HAP-1 (cell line): ENCODE data around the gene MSANTD1.

ENCODE experiments used
- DNase-seq, 2 experiments: peaks; one replicate each; pipeline ENCODE4 v3.0.0-alpha.2; 2016 to 2020; ENCODE audit warnings: low spot score in 2 of 2
- H3K27me3 ChIP-seq: fragments of 250-450 bp; sonication (Bioruptor Pico); 2 replicates; pipeline ENCODE4 v1.5.1; 2020; ENCODE audit warnings: low read depth, mild to moderate bottlenecking, moderate library complexity
- H3K36me3 ChIP-seq: fragments of 250-450 bp; sonication (Bioruptor Pico); replicated peaks from 2 replicates; pipeline ENCODE4 v1.5.1; 2020; ENCODE audit warnings: mild to moderate bottlenecking
- H3K4me1 ChIP-seq: fragments of 250-450 bp; sonication (Bioruptor Pico); 2 replicates; pipeline ENCODE4 v1.5.1; 2020; ENCODE audit warnings: mild to moderate bottlenecking
- H3K4me3 ChIP-seq: fragments of 250-450 bp; sonication (Bioruptor Pico); 2 replicates; pipeline ENCODE4 v1.5.1; 2020; ENCODE audit warnings: mild to moderate bottlenecking, moderate library complexity
- H3K9me3 ChIP-seq: fragments of 250-450 bp; sonication (Bioruptor Pico); 2 replicates; pipeline ENCODE4 v1.5.1; 2020; ENCODE audit warnings: mild to moderate bottlenecking, moderate library complexity
- in situ Hi-C: fragments of 300-500 bp; cut with MboI; formaldehyde crosslinking; loops from 3 replicates; pipeline ENCODE4 v1.14.3; 2020; ENCODE audit warnings: low sequenced_read_pairs, inconsistent platforms, mixed read lengths

The MSANTD1 gene

GRCh38 chr4:3248811-3249661, at the start of gene MSANTD1:
Gene MSANTD1 (plus strand): TSS chr4:3249159. CDS start chr4:3249223, 64 bp downstream.
- in situ Hi-C loops = no loop called here
- DNase-seq = peak in 1 of 2 experiments; percentile 4
- Histone ChIP-seq H3K27me3 (no peaks in the 10 kb centered on the region), H3K4me3 (no peak within 1 kb of the TSS), H3K36me3 (no peaks in the 10 kb centered on the region), H3K9me3 (no peaks in the 10 kb centered on the region), H3K4me1 (no peaks in the 10 kb centered on the region)

GRCh38 chr4:3199653-3200422, 49.1 kb upstream of the MSANTD1 start:
- Histone ChIP-seq H3K4me3 (no peak overlapping the region), H3K4me1 (no peaks in the 10 kb centered on the region), H3K27me3 (no peaks in the 10 kb centered on the region), H3K9me3 (no peaks in the 10 kb centered on the region), H3K36me3 (peaks cover 25% of the 10 kb centered on the region)
- no peak for DNase-seq
- in situ Hi-C loops = no loop called here

DNA sequence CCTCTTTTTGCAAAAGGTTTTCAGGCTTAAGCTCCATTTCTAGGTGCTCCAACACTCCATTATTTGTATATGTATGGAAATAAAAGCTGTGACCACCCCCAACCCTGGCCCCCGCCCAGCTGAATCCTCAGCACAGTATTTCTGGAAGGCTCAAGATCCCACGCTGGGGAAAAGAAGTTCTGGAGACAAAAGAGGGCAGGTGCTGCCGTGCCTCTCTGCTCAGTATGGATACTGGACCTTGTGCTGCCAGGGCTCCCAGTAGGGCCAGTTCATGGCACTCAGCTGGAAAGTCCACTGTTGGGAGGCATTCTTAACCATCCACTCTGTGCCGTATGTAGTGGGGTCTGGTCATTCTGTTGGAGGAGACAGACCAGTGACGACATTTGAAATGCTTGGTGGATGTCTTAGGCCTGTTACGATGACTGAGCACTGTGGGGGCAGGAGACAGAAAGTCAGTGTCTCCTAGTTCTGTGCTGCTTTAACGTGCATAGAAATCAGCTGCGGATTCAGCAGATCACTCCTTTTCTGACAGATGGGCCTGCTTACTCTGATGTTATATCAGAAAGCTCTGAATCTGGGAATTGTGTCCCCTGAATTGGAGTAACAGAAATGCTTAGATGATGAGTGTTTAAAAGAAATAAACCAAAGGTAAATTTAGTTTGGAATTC, 48.4 kb upstream of the MSANTD1 start:
- in situ Hi-C loops = no loop called here
- peaks cover 25% of the 10 kb centered on the region for H3K36me3 ChIP-seq
- no peaks in the 10 kb centered on the region for H3K4me1 ChIP-seq
- H3K4me3 ChIP-seq = no peak overlapping the region
- no peaks in the 10 kb centered on the region for H3K27me3 ChIP-seq
- no peak for DNase-seq
- H3K9me3 ChIP-seq = no peaks in the 10 kb centered on the region

DNA sequence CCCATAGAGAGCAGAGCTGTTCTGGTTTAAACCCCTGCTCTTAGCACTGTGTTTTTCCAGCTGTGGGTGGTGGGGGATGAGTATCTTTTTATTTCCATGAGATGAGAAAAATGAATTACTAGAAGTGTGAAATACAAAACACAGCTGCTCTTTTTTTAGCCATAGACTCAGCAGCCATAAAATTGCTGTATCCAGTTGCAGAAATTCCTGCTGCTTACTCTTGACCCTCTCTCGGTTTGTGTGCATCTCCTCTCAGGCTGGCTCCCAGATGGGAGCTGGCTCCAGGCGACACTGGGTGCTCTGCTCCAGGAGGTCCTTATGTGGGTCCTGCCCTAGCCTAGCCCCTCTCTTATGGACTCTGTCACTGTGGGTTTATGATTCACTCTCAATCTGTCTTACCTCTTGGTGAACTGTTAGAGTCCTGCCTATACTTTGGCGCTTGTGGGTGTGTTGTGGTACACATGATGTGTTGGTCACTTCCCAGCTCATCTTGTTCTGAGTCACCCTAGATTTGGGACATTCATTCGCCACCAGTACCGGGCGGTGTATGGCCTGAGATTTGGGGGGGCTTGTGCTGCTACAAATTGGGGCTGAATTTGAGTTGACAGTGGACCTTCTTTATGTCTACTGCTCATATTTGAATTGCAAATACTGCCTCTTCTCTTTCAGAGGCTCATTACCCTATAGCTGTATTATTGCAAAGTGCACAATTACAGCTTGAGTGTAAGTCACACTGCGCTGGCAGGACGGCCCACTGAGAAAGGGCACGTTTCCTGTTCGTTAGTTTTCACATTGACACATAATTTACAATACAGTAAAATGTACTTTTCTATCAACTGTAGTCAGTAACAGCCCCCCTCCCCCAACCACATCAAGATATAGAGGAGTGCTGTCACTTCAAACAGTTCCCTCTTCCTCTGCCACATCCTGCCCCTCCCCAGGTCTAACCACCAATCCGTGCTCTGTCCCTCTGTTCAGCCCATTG, 46.9 kb upstream of the MSANTD1 start:
- H3K4me1 ChIP-seq = no peaks in the 10 kb centered on the region
- no peak overlapping the region for H3K4me3 ChIP-seq
- no peak for DNase-seq
- no peaks in the 10 kb centered on the region for H3K27me3 ChIP-seq
- in situ Hi-C loops = no loop called here
- no peaks in the 10 kb centered on the region for H3K9me3 ChIP-seq
- H3K36me3 ChIP-seq = peaks cover 33% of the 10 kb centered on the region

- H3K27me3 ChIP-seq = no peaks in the 10 kb centered on the region
- in situ Hi-C loops = no loop called here
- no peaks in the 10 kb centered on the region for H3K4me1 ChIP-seq
- DNase-seq = no peak
- H3K4me3 ChIP-seq = no peak overlapping the region
- no peaks in the 10 kb centered on the region for H3K9me3 ChIP-seq
- H3K36me3 ChIP-seq = peaks cover 44% of the 10 kb centered on the region
These were observed 45.8 kb upstream of the MSANTD1 start for GRCh38 chr4:3202836-3203820.

DNA sequence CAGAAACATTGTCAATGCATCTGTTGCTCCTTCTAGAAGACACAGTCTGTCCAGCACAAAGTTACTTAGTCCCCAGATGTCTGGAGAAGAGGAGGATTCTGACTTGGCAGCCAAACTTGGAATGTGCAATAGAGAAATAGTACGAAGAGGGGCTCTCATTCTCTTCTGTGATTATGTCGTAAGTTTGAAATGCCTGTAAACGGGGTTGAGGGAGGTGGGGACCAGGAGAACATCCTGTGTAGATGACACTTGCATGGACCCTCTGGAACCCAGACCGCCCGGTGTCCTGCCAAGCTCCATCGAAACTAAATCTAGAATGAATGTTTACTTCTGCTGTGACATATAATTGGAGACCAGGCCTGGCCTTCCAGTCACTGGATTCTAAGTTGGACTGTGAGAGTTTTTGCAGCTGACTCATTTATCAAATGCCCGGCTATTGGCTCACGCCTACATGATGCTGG, 45.0 kb upstream of the MSANTD1 start:
- Histone ChIP-seq H3K36me3 (peaks cover 51% of the 10 kb centered on the region), H3K27me3 (no peaks in the 10 kb centered on the region), H3K4me3 (no peak overlapping the region), H3K9me3 (no peaks in the 10 kb centered on the region), H3K4me1 (no peaks in the 10 kb centered on the region)
- no peak for DNase-seq
- in situ Hi-C loops = no loop called here

DNA sequence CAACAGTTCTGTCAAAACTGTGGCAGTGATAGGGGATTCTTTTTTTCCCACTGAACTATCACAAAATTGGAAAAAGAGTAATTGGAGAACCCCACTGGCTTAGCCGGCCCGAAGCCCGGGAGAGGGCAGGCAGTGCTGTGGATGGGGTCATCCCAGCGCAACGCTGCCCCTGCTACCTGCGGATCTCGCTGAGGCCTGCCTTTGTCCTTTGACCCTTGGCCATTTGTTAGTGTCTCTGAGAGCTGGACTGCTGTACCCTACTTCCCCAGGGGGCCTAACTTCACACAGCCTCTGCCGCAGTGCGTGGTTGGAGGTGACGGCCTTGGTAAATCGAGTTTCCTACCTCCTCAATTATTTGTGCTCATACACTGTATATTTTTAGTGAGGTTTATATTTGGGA, 43.0 kb upstream of the MSANTD1 start:
- Histone ChIP-seq H3K4me1 (no peaks in the 10 kb centered on the region), H3K4me3 (no peak overlapping the region), H3K9me3 (no peaks in the 10 kb centered on the region), H3K36me3 (peaks cover 53% of the 10 kb centered on the region), H3K27me3 (no peaks in the 10 kb centered on the region)
- in situ Hi-C loops = no loop called here
- no peak for DNase-seq

DNA sequence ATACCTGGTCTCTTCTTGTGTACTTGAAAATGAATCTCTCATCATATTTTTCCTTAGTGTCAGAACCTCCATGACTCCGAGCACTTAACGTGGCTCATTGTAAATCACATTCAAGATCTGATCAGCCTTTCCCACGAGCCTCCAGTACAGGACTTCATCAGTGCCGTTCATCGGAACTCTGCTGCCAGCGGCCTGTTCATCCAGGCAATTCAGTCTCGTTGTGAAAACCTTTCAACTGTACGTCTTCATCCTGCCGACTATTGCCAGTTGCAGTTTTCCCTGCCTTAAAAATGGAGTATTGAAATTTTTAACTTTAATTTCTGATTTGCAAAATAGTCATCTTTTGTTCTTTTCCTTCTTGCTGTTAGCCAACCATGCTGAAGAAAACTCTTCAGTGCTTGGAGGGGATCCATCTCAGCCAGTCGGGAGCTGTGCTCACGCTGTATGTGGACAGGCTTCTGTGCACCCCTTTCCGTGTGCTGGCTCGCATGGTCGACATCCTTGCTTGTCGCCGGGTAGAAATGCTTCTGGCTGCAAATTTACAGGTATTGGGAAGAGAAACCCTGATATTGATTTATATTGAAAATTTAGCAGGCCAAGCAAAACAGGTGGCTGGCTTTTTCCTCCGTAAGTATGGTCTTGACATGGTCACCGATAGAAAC, 42.4 kb upstream of the MSANTD1 start:
- H3K36me3 ChIP-seq = peaks cover 58% of the 10 kb centered on the region
- no peak overlapping the region for H3K4me3 ChIP-seq
- no peaks in the 10 kb centered on the region for H3K4me1 ChIP-seq
- in situ Hi-C loops = no loop called here
- no peaks in the 10 kb centered on the region for H3K27me3 ChIP-seq
- no peak for DNase-seq
- H3K9me3 ChIP-seq = no peaks in the 10 kb centered on the region

GRCh38 chr4:3207531-3208037, 41.4 kb upstream of the MSANTD1 start:
- Histone ChIP-seq H3K36me3 (peaks cover 62% of the 10 kb centered on the region), H3K4me3 (no peak overlapping the region), H3K4me1 (no peaks in the 10 kb centered on the region), H3K9me3 (no peaks in the 10 kb centered on the region), H3K27me3 (no peaks in the 10 kb centered on the region)
- in situ Hi-C loops = no loop called here
- no peak for DNase-seq

- Histone ChIP-seq H3K36me3 (peaks cover 66% of the 10 kb centered on the region), H3K4me1 (no peaks in the 10 kb centered on the region), H3K4me3 (no peak overlapping the region), H3K27me3 (no peaks in the 10 kb centered on the region), H3K9me3 (no peaks in the 10 kb centered on the region)
- in situ Hi-C loops = no loop called here
- DNase-seq = no peak
These were observed 40.1 kb upstream of the MSANTD1 start for GRCh38 chr4:3208826-3209225.

DNA sequence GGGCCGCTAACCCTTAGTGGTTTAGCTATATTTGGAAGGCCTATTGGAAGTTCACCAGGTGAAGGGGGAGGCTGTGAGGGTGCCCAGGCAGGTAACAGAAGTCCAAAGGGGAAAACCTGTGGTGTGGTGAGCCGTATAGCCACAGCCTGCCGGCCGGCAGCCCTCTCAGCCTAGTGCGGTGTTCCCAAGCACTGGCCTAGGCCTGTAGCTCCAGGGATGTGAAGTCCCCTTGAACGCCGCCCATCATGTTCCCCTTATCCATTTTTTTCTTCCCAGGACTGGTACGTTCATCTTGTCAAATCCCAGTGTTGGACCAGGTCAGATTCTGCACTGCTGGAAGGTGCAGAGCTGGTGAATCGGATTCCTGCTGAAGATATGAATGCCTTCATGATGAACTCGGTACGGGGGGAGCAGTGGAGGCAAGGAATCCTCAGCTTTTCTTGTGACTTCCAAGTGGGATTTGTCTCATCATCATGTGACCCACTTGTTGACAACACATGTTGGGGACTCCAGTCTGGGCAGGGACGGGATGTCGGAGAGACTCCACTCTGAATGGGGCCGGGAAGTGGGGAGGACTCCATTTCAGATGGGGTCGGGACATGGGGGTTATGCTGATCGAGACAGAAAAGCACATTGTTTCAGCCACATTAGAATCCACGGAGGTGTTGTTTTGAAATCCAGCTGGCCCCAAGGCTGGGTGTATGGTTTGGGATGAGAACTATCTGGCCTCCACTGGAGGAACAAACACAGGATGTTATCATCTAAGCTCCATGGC, 39.2 kb upstream of the MSANTD1 start:
- Histone ChIP-seq H3K36me3 (peaks cover 71% of the 10 kb centered on the region), H3K4me1 (no peaks in the 10 kb centered on the region), H3K27me3 (no peaks in the 10 kb centered on the region), H3K9me3 (no peaks in the 10 kb centered on the region), H3K4me3 (no peak overlapping the region)
- no peak for DNase-seq
- in situ Hi-C loops = no loop called here
